HCT116 (cell line): ENCODE data around the gene CEACAM6. TPM values are rescaled to one million over a fixed set of nuclear protein-coding genes. Genes with fewer than 3 reads are reported as not detected.

ENCODE experiments used
- ATAC-seq: fragments of 200-7000 bp; cut with Tn5 transposase; 2 replicates; pipeline ENCODE4 v1.9.1; 2020; ENCODE audit warnings: mild to moderate bottlenecking, moderate library complexity
- BruUV-seq: library from RNA; stranded (reverse); fragments of 400-500 nt; replicated peaks from 2 replicates; lab custom pipeline; 2021; lab: Mats Ljungman, UMichigan
- CTCF ChIA-PET: fragments of 300-600 bp; sonication (Branson Sonifier 250); formaldehyde crosslinking; loops from one replicate; lab custom pipeline; 2021; ENCODE audit warnings: antibody characterized with exemption; lab: Charles Lee
- POLR2A ChIA-PET: fragments of 300-600, 350-600 bp; sonication (Branson Sonifier 250); formaldehyde crosslinking; loops from one replicate; lab custom pipeline; 2021; ENCODE audit warnings: antibody characterized with exemption; lab: Charles Lee
- RAD21 ChIA-PET, 2 experiments: fragments of 300-600 bp; sonication (Branson Sonifier 250); formaldehyde crosslinking; loops; one replicate each; lab custom pipeline; 2023; ENCODE audit warnings: low total read pairs in 2 of 2; ENCODE audit not compliant: uncharacterized antibody in 2 of 2, unreplicated experiment in 2 of 2, low non-redundant PET in 1 of 2; lab: Charles Lee
- DNase-seq: peaks from one replicate; pipeline ENCODE4 v3.0.0-alpha.2; 2010; ENCODE audit warnings: low read depth, low spot score
- H2AFZ ChIP-seq: fragments of 200-600 bp; shearing (Covaris generic), sonication (generic); 2 replicates; pipeline ENCODE4 v1.6.1; 2017; ENCODE audit warnings: low read depth, mixed run types, mixed read lengths, antibody characterized with exemption, low read length; ENCODE audit not compliant: poor library complexity, severe bottlenecking
- H3K27ac ChIP-seq: 2 replicates; pipeline ENCODE4 v1.5.1; 2012; ENCODE audit warnings: low read depth, low read length
- H3K27me3 ChIP-seq: fragments of 200-600 bp; sonication (generic); 2 replicates; pipeline ENCODE4 v1.6.1; 2016; ENCODE audit warnings: mixed run types, low read length, mixed read lengths; ENCODE audit not compliant: insufficient read depth
- H3K36me3 ChIP-seq, 2 experiments: fragments of 200-500 bp in 1 of 2; fragments of 200-600 bp in 1 of 2; sonication (Bioruptor generic) in 1 of 2; sonication (generic) in 1 of 2; 2 replicates each; pipeline versions ENCODE4 v1.5.1 to v1.6.1; 2014 to 2016; ENCODE audit warnings: low read length in 2 of 2, inconsistent platforms in 1 of 2, mixed read lengths in 1 of 2, mixed run types in 1 of 2; ENCODE audit not compliant: insufficient read depth in 2 of 2, control insufficient read depth in 1 of 2
- H3K4me1 ChIP-seq, 2 experiments: fragments of 200-600 bp in 1 of 2; sonication (generic) in 1 of 2; 2 replicates each; pipeline versions ENCODE4 v1.5.1 to v1.6.1; 2012 to 2017; ENCODE audit warnings: low read length in 2 of 2, inconsistent platforms in 1 of 2, mild to moderate bottlenecking in 1 of 2, mixed read lengths in 1 of 2, mixed run types in 1 of 2, moderate library complexity in 1 of 2; ENCODE audit not compliant: insufficient read depth in 2 of 2, control insufficient read depth in 1 of 2
- H3K4me2 ChIP-seq: fragments of 200-600 bp; sonication (generic); 2 replicates; pipeline ENCODE4 v1.6.1; 2017; ENCODE audit warnings: mixed run types, low read length, mixed read lengths
- H3K4me3 ChIP-seq, 2 experiments: fragments of 200-600 bp in 1 of 2; sonication (generic) in 1 of 2; replicated peaks in 1 of 2; 2 replicates each; pipeline ENCODE4 v1.5.1; 2011 to 2016; ENCODE audit warnings: low read length in 2 of 2, control low read depth in 1 of 2, low read depth in 1 of 2, mild to moderate bottlenecking in 1 of 2, mixed read lengths in 1 of 2, mixed run types in 1 of 2
- H3K79me2 ChIP-seq: fragments of 200-600 bp; sonication (generic); 2 replicates; pipeline ENCODE4 v1.6.1; 2017; ENCODE audit warnings: mild to moderate bottlenecking, mixed run types, low read length, moderate library complexity, mixed read lengths; ENCODE audit not compliant: insufficient read depth
- H3K9ac ChIP-seq: fragments of 200-600 bp; sonication (generic); 2 replicates; pipeline ENCODE4 v1.6.1; 2016; ENCODE audit warnings: low read length, mixed read lengths
- H3K9me2 ChIP-seq: fragments of 200-600 bp; sonication (generic), shearing (Covaris generic); 2 replicates; pipeline ENCODE4 v1.6.1; 2017; ENCODE audit warnings: mixed run types, mild to moderate bottlenecking, moderate library complexity; ENCODE audit not compliant: insufficient read depth
- H3K9me3 ChIP-seq, 2 experiments: fragments of 200-500 bp in 1 of 2; fragments of 200-600 bp in 1 of 2; sonication (Bioruptor generic) in 1 of 2; sonication (generic) in 1 of 2; 2 replicates each; pipeline ENCODE4 v1.6.1; 2014 to 2017; ENCODE audit warnings: low read length in 2 of 2, mixed read lengths in 2 of 2, inconsistent platforms in 1 of 2, low read depth in 1 of 2, mild to moderate bottlenecking in 1 of 2, mixed run types in 1 of 2, moderate library complexity in 1 of 2; ENCODE audit not compliant: control insufficient read depth in 1 of 2, insufficient read depth in 1 of 2
- H4K20me1 ChIP-seq: fragments of 200-600 bp; sonication (generic), shearing (Covaris generic); 2 replicates; pipeline ENCODE4 v1.6.1; 2017; ENCODE audit warnings: mixed run types, mild to moderate bottlenecking, moderate library complexity; ENCODE audit not compliant: insufficient read depth
- CEBPB ChIP-seq: IDR thresholded peaks from 2 replicates; pipeline ENCODE4 v1.6.1; 2012; ENCODE audit warnings: low read depth
- EGR1 ChIP-seq: IDR thresholded peaks from 2 replicates; pipeline ENCODE4 v1.6.1; 2012; ENCODE audit warnings: low read depth
- ELF1 ChIP-seq: IDR thresholded peaks from 2 replicates; pipeline ENCODE4 v1.6.1; 2012; ENCODE audit warnings: low read depth, borderline replicate concordance
- EZH2phosphoT487 ChIP-seq: fragments of 200-600 bp; IDR thresholded peaks from 2 replicates; pipeline ENCODE4 v1.6.1; 2018; ENCODE audit warnings: antibody characterized with exemption, borderline replicate concordance
- FOSL1 ChIP-seq: IDR thresholded peaks from 2 replicates; pipeline ENCODE4 v1.6.1; 2012; ENCODE audit warnings: low read depth
- POLR2A ChIP-seq: IDR thresholded peaks from 2 replicates; pipeline ENCODE4 v1.7.0; 2011; ENCODE audit warnings: borderline replicate concordance; ENCODE audit not compliant: insufficient read depth, insufficient read length; ENCODE audit errors: extremely low read depth
- RAD21 ChIP-seq: IDR thresholded peaks from 2 replicates; pipeline ENCODE4 v1.6.1; 2012; ENCODE audit warnings: low read depth, mild to moderate bottlenecking
- SIN3A ChIP-seq: IDR thresholded peaks from 2 replicates; pipeline ENCODE4 v1.6.1; 2012; ENCODE audit warnings: low read depth
- SP1 ChIP-seq: IDR thresholded peaks from 2 replicates; pipeline ENCODE4 v1.6.1; 2012; ENCODE audit warnings: low read depth
- TCF7L2 ChIP-seq: IDR thresholded peaks from 2 replicates; pipeline ENCODE4 v1.7.0; 2011; ENCODE audit warnings: borderline replicate concordance, inconsistent platforms; ENCODE audit not compliant: insufficient read depth, insufficient read length; ENCODE audit errors: extremely low read depth
- ZFX ChIP-seq: fragments of 450-650 bp; IDR thresholded peaks from 2 replicates; pipeline ENCODE4 v1.6.1; 2017
- ZNF274 ChIP-seq: fragments of 200-500 bp; sonication (Bioruptor generic); IDR thresholded peaks from 2 replicates; pipeline ENCODE4 v1.6.1; 2014; ENCODE audit warnings: mild to moderate bottlenecking, low read depth, low read length, inconsistent platforms
- intact Hi-C: fragments of 100-400 bp; cut with micrococcal nuclease; formaldehyde crosslinking; loops from 2 replicates; pipeline ENCODE4 v1.10.0; 2022
- total RNA-seq: library from RNA; stranded (reverse); gene quantifications from one replicate; pipeline ENCODE4 v1.2.1, GENCODE V29; 2021; ENCODE audit not compliant: unreplicated experiment
- TF ChIP-seq, protein P1 (sequence below): IDR thresholded peaks from 2 replicates; pipeline ENCODE4 v1.6.1; 2012
- TF ChIP-seq, protein P2 (sequence below): IDR thresholded peaks from 2 replicates; pipeline ENCODE4 v1.6.1; 2011; ENCODE audit warnings: mild to moderate bottlenecking, low read length, moderate library complexity; ENCODE audit not compliant: insufficient replicate concordance; ENCODE audit errors: extremely low read depth
- TF ChIP-seq, protein P3 (sequence below): IDR thresholded peaks from 2 replicates; pipeline ENCODE4 v1.6.1; 2012

The CEACAM6 gene
- total RNA-seq, 1 experiment from 2014 or later: 0.59 TPM

DNA sequence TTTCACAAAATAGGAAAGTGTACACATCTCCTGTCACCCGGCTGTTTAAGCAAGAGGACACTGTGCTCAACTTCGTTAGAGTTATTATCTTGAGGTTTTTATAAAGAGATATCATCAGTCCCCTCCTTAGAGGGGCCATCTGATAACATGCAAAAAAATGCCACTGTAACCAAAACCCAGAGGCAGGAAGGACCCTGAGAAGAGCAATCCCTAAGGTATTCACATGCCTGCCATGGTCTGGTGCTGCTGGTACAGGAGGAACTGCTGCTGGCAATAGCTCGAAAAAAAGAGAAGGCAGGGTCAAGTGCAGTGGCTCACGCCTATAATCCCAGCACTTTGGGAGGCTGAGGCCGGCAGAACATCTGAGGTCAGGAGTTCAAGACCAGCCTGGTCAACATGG is 28.3 kb downstream of the CEACAM6 start:
- Histone ChIP-seq H2AFZ (no peak overlapping the region), H3K4me3 (no peak overlapping the region), H3K4me2 (no peak overlapping the region), H3K27me3 (peaks cover 69% of the 10 kb centered on the region), H3K4me1 (peaks cover 0 to 4% of the 10 kb centered on the region in 2 experiments; a peak in 1 of 4 replicates), H3K36me3 (no peaks in the 10 kb centered on the region), H3K9me3 (no peaks in the 10 kb centered on the region), H3K27ac (no peak overlapping the region), H3K9me2 (no peaks in the 10 kb centered on the region)
- intact Hi-C loops: no loop called here
- DNase-seq (no peak), ATAC-seq (no peak)
- no TSS peak for BruUV-seq
- ChIA-PET RAD21 (no interaction called here), CTCF (interaction anchor here (1.5 to 4.6 kb wide), 5 partner anchors 8 to 77 kb away, joined by 4 to 43 read pairs (median 5); no protein-coding TSS in a partner anchor)
- no peak for TF ChIP-seq ZNF274
- TF ChIP-seq, protein P1, sequence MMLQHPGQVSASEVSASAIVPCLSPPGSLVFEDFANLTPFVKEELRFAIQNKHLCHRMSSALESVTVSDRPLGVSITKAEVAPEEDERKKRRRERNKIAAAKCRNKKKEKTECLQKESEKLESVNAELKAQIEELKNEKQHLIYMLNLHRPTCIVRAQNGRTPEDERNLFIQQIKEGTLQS: no peak
- TF ChIP-seq POLR2A: no peak
- TF ChIP-seq EZH2phosphoT487: no peak
- no peak for TF ChIP-seq EGR1
- no peak for TF ChIP-seq TCF7L2
- TF ChIP-seq ELF1: no peak
- TF ChIP-seq CEBPB: no peak
- no peak for TF ChIP-seq FOSL1
- TF ChIP-seq, protein P2, sequence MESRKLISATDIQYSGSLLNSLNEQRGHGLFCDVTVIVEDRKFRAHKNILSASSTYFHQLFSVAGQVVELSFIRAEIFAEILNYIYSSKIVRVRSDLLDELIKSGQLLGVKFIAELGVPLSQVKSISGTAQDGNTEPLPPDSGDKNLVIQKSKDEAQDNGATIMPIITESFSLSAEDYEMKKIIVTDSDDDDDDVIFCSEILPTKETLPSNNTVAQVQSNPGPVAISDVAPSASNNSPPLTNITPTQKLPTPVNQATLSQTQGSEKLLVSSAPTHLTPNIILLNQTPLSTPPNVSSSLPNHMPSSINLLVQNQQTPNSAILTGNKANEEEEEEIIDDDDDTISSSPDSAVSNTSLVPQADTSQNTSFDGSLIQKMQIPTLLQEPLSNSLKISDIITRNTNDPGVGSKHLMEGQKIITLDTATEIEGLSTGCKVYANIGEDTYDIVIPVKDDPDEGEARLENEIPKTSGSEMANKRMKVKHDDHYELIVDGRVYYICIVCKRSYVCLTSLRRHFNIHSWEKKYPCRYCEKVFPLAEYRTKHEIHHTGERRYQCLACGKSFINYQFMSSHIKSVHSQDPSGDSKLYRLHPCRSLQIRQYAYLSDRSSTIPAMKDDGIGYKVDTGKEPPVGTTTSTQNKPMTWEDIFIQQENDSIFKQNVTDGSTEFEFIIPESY: no peak
- no peak for TF ChIP-seq SP1
- TF ChIP-seq ZFX: no peak
- no peak for TF ChIP-seq RAD21
- TF ChIP-seq SIN3A: no peak
- TF ChIP-seq, protein P3, sequence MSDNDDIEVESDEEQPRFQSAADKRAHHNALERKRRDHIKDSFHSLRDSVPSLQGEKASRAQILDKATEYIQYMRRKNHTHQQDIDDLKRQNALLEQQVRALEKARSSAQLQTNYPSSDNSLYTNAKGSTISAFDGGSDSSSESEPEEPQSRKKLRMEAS: no peak
- TF ChIP-seq, all 23 proteins: peak for 0
- Histone ChIP-seq H3K79me2 (no peaks in the 10 kb centered on the region), H4K20me1 (no peaks in the 10 kb centered on the region), H3K9ac (no peak overlapping the region)
- POLR2A ChIA-PET: interaction anchor here (1.6 kb wide), 1 partner anchor 8 kb away, joined by 5 read pairs; no protein-coding TSS in a partner anchor
